MM.1S (cell line): ENCODE results near the gene XXYLT1.

ENCODE experiments used
- CTCF ChIP-seq: fragments of 300-600 bp; sonication (generic); IDR thresholded peaks from 2 replicates; pipeline ENCODE4 v1.5.1; 2016; ENCODE audit warnings: antibody characterized with exemption, low read length, mixed read lengths
- EZH2 ChIP-seq: fragments of 300-600 bp; sonication (generic); optimal IDR thresholded peaks from 2 replicates; pipeline ENCODE3; 2017; ENCODE audit warnings: low read depth, mild to moderate bottlenecking, antibody characterized with exemption, low read length, mixed read lengths
- EZH2phosphoT487 ChIP-seq: fragments of 300-600 bp; sonication (generic); IDR thresholded peaks from 2 replicates; pipeline ENCODE4 v1.6.1; 2018; ENCODE audit warnings: antibody characterized with exemption, low read length

DNA sequence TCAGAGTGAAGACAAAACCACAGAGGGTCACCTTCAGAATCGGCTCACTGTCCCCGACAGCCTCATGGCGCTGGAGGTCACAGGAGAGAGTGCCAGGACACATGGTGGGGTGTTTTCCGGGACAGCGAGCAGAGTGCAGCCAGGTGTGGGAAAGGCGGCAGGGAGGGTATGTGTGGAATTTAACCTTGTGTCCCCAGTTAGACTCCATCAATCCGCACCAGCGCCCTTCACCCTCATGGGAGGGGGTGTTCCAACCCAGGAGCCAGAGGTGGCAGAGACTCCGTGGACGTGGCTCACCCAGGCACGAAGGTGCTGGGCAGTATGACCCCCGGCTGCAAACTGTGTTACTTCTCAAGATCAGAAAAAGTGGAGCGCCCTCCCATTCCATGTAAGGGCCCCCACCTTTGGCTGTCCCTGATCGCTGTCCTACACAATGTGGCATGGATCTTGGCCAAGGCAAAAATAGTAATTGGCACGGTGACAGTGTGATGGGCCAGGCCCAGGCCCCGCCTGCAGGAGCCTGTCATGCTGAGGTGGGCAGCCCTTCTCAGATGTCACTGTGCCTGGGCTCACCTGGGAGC, 190.3 kb downstream of the XXYLT1 start:
- TF ChIP-seq CTCF (no peak), EZH2 (no peak), EZH2phosphoT487 (no peak)
